ENCODE data around the gene IFT122.
"Not testable (repeated sequence)": the region's sequence is repeated elsewhere in the genome, so short reads cannot be mapped to it uniquely, and the experiment has no call there.

Gene IFT122

DNA sequence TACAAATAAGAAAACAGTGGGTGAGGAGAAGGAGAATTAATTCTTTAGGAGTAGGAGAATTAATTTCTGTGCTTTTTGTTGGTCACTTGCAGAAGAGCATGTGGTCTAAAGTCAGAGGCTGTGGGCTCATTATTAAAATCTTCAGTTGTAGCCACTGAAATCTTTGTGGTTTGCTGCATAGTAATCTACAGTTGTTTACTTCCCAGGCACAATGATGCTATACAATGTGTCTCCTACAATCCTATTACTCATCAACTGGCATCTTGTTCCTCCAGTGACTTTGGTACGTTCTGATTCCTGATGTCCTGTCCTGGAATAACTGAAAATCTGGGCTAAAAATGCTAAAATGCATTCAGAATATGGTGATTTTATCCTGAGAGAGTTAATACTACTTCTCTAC is 21.0 kb downstream of the IFT122 start:
- no peaks in the 10 kb centered on the region for H3K27me3 Mint-ChIP-seq
- intact Hi-C loops (cut with micrococcal nuclease), result no loop called here
- H3K4me1 Mint-ChIP-seq (ENCODE audit: low read depth), result peaks cover 5% of the 10 kb centered on the region
- no peak overlapping the region for H3K27ac Mint-ChIP-seq
- no peak overlapping the region for H3K4me3 Mint-ChIP-seq
- peaks cover 32% of the 10 kb centered on the region for H3K36me3 Mint-ChIP-seq (ENCODE audit: low read depth)
- no peaks in the 10 kb centered on the region for H3K9me3 Mint-ChIP-seq

DNA sequence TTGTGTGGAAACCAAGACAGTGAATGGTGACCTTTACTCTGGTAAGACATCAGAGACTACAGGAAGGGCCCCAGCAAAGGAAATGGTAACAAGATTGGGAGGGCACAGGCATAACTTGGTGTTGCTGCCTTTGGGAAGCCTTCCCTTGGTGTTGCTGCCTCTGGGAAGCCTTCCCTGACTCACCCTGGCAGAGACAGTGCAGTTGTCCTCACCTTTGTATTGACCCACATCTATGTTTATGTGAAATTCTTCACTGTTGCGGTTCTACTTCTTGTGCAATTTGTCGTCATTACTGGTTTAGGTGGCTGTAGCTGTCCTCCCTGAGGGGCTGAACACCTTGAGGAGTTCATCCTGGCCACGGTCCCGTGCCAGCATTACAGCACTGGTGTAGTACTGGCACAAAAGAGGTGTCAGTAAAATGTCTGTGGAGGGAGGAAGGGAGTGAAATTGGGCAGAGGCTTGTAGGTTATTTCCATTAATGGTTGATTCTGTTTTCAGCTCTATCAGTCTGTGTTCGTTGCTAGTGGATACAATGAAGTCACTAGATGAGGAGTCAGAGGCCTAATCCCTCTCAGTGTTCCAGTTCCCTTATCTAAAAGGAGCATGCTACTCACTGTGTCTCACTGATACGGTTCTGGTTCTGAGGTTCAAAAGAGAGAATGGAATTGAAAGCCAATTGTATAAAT is 21.6 kb downstream of the IFT122 start:
- Mint-ChIP-seq H3K4me1 (ENCODE audit: low read depth) (peaks cover 5% of the 10 kb centered on the region), H3K27ac (no peak overlapping the region), H3K27me3 (no peaks in the 10 kb centered on the region)

DNA sequence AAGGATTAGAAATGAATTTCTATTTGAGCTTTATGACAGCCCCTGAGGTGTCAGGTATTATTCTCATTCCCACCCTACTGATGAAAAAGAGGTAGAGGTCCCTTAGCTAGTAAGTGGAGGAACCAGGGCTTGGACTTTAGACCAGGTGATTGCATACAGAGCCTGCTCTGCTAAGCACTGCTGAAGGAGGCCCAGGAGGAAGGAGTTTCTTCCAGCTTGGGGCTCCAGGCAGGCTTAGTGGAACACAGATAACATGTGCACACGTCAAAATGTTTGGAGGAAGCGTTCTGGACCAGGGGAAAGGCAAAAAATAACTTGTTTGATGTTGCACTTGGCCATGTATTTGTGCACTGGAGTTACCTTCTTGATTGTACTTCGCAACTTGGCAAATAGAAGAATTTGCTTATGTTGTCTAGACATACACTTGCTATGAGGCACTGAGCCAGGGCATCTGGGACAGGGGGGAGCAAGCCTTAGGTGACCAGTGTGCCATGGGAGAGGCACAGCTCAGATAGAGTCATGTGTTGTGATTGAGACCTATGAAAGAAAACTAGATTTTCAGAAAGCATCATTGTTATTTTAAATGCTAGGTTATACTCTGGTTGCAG is 22.4 kb downstream of the IFT122 start:
- peaks cover 5% of the 10 kb centered on the region for H3K4me1 Mint-ChIP-seq (ENCODE audit: low read depth)
- intact Hi-C loops (cut with micrococcal nuclease), result no loop called here
- H3K27me3 Mint-ChIP-seq, result no peaks in the 10 kb centered on the region
- no peak overlapping the region for H3K27ac Mint-ChIP-seq
- H3K4me3 Mint-ChIP-seq, result no peak overlapping the region
- no peaks in the 10 kb centered on the region for H3K9me3 Mint-ChIP-seq
- H3K36me3 Mint-ChIP-seq (ENCODE audit: low read depth), result peaks cover 35% of the 10 kb centered on the region

More for the DNA sequence above, 21.6 kb downstream of the IFT122 start:
- Mint-ChIP-seq H3K4me3 (no peak overlapping the region), H3K9me3 (no peaks in the 10 kb centered on the region), H3K36me3 (ENCODE audit: low read depth) (peaks cover 32% of the 10 kb centered on the region)
- intact Hi-C loops (cut with micrococcal nuclease), result no loop called here

DNA sequence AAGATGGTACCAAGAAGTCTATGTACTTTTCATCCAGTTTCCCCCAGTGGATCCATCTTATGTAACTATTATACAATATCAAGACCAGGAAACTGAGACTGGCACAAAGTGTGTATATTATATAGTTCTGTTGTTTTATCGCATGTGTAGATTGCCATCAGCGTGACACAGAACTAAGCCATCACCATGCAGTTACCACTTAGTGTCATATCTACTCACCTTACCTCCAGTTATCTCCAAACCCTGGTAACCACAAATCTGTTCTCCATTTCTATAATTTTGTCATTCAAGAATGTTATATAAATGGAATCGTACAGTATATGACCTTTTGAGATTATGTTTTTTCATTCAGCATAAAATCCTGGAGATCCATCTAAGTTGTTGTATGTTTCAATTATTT is 23.1 kb downstream of the IFT122 start:
- intact Hi-C loops (cut with micrococcal nuclease), result no loop called here
- no peak overlapping the region for H3K27ac Mint-ChIP-seq
- peaks cover 5% of the 10 kb centered on the region for H3K4me1 Mint-ChIP-seq (ENCODE audit: low read depth)
- no peaks in the 10 kb centered on the region for H3K27me3 Mint-ChIP-seq
- H3K4me3 Mint-ChIP-seq, result no peak overlapping the region
- no peaks in the 10 kb centered on the region for H3K9me3 Mint-ChIP-seq
- H3K36me3 Mint-ChIP-seq (ENCODE audit: low read depth), result peaks cover 38% of the 10 kb centered on the region

DNA sequence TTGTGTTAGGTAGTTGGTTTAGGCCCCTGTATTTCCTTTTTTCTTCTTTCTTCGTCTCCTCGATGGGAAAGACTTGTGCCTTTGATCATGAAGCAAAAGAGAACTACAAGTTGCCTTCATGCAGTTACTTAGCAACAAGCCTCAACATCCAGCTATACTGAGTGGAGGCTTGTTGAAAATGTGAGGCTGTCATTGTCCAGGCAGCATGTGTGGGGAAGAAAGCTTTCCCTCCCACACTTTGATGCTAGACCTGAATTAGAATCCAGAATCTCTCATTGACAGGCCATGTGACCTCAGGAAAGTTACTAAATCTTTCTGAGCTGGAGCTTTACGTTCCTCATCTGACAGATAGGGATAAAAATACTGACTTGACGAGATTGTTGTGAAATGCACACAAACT is 23.7 kb downstream of the IFT122 start:
- H3K9me3 Mint-ChIP-seq, result no peaks in the 10 kb centered on the region
- intact Hi-C loops (cut with micrococcal nuclease), result no loop called here
- peaks cover 35% of the 10 kb centered on the region for H3K36me3 Mint-ChIP-seq (ENCODE audit: low read depth)
- H3K27ac Mint-ChIP-seq, result no peak overlapping the region
- no peaks in the 10 kb centered on the region for H3K27me3 Mint-ChIP-seq
- H3K4me3 Mint-ChIP-seq, result no peak overlapping the region
- peaks cover 5% of the 10 kb centered on the region for H3K4me1 Mint-ChIP-seq (ENCODE audit: low read depth)

DNA sequence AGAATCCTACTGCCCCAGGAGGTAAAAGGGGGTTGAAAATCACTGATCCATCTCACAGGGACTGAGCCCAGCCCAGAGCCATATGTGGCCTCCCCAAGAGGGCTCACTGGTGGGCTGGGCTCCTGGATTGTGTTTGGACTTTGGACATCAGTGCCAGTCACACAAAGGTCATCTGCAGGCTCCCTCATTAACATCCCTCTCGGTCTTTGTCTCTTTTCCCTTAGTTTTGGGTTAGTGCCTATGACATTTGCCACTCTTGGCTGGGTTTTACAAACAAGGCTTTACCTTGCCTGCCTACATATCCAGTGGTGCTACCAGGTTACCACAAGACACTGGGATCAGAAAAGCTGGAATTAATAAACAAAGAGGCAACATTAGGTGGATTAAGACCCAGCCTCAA is 27.9 kb downstream of the IFT122 start:
- no peaks in the 10 kb centered on the region for H3K9me3 Mint-ChIP-seq
- H3K4me3 Mint-ChIP-seq, result no peak overlapping the region
- H3K27me3 Mint-ChIP-seq, result no peaks in the 10 kb centered on the region
- intact Hi-C loops (cut with micrococcal nuclease), result no loop called here
- H3K4me1 Mint-ChIP-seq (ENCODE audit: low read depth), result no peaks in the 10 kb centered on the region
- H3K36me3 Mint-ChIP-seq (ENCODE audit: low read depth), result peaks cover 30% of the 10 kb centered on the region
- no peak overlapping the region for H3K27ac Mint-ChIP-seq

DNA sequence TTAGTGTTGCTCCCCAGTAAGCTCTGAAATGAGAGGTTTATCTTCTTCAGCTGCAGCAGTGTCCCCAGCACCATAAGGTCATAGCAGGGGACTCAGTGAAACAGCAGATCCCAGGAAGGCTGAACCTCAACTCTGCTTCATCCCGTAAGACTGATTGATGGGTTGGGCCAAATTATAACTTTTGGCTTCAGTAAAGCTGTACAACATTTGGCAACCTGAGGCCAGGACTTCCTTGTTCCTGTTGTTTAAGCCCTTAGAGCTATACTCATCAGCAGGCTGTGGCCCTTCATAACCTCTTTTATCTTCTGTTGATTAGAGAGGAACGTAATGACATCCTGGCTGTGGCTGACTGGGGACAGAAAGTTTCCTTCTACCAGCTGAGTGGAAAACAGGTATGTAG is 29.0 kb downstream of the IFT122 start:
- intact Hi-C loops (cut with micrococcal nuclease), result no loop called here
- Mint-ChIP-seq H3K36me3 (ENCODE audit: low read depth) (peaks cover 31% of the 10 kb centered on the region), H3K27me3 (no peaks in the 10 kb centered on the region), H3K27ac (no peak overlapping the region), H3K4me3 (no peak overlapping the region), H3K4me1 (ENCODE audit: low read depth) (peaks cover 6% of the 10 kb centered on the region), H3K9me3 (no peaks in the 10 kb centered on the region)

DNA sequence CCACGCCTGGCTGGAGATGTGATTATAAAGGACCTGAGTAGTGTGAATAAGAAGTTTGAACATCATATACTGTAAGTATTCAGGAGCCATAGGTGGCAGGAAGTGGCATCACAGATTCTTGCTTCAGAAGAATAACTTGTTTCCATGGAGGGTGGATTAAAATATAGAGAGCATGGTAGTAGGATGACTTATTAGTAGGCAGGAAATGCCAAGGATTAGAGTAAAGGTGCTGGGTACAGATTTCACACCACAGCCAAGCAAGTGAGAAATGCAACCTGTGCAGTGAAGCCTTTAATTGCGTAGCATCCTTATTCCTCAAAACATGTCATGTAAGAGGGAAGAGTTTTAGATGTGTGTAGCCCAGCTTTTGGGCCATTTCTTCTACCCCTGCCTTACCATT is 30.8 kb downstream of the IFT122 start:
- Mint-ChIP-seq H3K27me3 (no peaks in the 10 kb centered on the region), H3K27ac (no peak overlapping the region), H3K36me3 (ENCODE audit: low read depth) (peaks cover 22% of the 10 kb centered on the region), H3K4me3 (no peak overlapping the region), H3K4me1 (ENCODE audit: low read depth) (peaks cover 6% of the 10 kb centered on the region), H3K9me3 (no peaks in the 10 kb centered on the region)
- intact Hi-C loops (cut with micrococcal nuclease), result no loop called here

DNA sequence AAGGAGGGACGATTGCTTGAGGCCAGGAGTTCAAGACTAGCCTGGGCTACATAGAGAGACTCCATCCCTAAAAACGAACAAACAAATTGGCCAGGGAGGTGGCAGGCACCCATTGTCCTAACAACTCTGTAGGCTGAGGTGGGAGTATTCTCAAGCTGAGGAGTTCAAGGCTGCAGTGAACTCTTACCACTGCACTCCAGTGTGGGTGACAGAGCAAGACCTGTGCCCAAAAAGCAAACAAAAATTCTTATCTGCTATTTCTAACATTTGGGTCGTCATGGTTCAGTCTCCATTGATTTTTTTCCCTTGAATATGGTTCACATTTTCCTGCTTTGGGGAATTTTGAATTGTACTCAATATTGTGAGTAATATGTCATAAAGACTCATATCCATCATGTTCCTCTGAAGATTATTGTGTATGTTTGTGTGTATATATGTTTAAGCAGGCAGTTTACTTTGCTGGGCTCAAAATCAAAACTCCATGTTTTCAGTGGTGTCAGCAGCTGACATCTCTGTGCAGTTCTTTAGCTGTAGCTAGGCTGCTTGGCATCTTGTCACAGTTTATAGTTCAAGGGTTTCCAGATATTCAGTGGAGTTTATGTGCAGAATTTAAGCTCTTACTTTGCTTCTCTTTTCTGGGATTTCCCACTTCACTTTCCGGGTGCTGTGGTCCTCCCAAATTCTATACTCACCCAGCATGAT is 33.2 kb downstream of the IFT122 start:
- Mint-ChIP-seq H3K4me1 (ENCODE audit: low read depth) (peaks cover 6% of the 10 kb centered on the region), H3K27me3 (no peaks in the 10 kb centered on the region), H3K36me3 (ENCODE audit: low read depth) (peaks cover 34% of the 10 kb centered on the region), H3K9me3 (no peaks in the 10 kb centered on the region), H3K4me3 (no peak overlapping the region), H3K27ac (no peak overlapping the region)
- intact Hi-C loops (cut with micrococcal nuclease), result no loop called here

DNA sequence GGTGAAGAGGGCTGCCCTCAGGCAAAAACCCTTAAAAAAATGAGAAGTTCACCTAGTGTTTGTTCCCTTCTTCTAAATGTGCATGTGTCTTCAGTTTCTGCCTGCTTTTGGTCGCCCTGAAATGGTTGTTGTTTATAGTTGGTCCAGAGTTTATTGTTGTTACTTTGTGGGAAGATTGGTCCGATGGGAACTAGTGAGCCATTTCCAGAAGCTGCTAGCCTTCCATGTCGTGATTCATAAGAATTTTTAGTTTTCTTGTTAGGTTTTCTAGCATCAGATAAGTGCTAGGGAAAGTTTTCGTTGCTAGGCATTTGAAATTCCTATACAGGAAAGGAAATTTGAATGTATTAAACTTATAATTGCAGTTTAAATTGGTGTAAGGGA is 33.7 kb downstream of the IFT122 start:
- Mint-ChIP-seq H3K27me3 (no peaks in the 10 kb centered on the region), H3K4me3 (no peak overlapping the region), H3K36me3 (ENCODE audit: low read depth) (peaks cover 34% of the 10 kb centered on the region), H3K4me1 (ENCODE audit: low read depth) (peaks cover 6% of the 10 kb centered on the region), H3K9me3 (no peaks in the 10 kb centered on the region), H3K27ac (no peak overlapping the region)
- intact Hi-C loops (cut with micrococcal nuclease), result no loop called here

DNA sequence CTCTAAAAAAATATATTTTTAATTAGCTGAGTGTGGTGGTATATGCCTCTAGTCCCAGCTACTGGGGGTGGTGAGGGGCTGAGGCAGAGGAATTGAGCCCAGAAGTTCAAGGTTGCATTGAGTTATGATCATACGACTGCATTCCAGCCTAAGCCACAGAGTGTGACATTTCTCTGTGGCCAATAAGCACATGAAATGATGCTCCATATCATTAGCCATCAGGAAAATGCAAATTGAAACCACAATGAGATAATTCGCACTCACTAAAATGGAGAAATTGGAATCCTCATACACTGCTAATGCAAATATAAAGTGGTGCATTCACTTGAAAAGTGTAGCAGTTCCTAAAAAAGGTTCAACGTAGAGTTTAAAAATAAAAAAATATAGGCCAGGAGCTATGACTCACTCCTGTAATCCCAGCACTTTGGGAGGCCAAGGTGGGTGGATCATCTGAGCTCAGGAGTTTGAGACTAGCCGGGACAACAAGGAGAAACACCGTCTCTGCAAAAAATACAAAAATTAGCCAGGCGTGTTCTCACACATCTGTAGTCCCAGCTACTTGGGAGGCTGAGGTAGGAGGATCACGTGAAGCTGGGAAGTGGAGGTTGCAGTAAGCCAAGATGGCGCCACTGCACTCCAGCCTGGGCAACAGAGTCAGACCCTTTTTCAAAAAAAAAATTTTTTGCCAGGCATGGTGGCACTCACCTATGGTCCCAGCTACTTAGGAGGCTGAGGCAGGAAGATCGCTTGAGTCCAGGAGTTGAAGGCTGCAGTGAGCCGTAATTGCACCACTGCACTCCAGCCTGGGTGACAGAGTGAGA is 35.2 kb downstream of the IFT122 start:
- Mint-ChIP-seq H3K27ac (no peak overlapping the region), H3K9me3 (no peaks in the 10 kb centered on the region), H3K27me3 (no peaks in the 10 kb centered on the region), H3K4me1 (ENCODE audit: low read depth) (peaks cover 6% of the 10 kb centered on the region), H3K4me3 (no peak overlapping the region), H3K36me3 (ENCODE audit: low read depth) (peaks cover 36% of the 10 kb centered on the region)
- intact Hi-C loops (cut with micrococcal nuclease), result no loop called here

DNA sequence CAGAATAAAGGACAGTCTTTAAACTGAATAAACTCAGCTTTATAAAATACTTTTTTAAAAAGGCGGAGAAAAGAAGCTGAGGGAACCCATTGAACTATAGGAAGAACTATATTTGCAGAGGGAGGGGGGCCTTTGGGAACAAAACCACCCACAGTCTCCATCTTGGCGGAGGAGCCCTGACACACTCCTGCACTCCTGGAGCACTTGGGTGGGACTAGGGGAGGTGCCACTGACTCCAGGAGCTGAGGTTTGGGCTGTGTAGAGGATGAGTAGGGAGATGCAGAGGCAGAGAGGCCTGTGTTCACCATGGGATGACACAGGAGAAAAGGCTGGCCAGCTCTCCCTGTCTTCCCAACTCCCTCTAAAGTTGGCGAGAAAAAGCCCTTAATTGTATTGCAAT is 35.8 kb downstream of the IFT122 start:
- intact Hi-C loops (cut with micrococcal nuclease), result no loop called here
- H3K4me3 Mint-ChIP-seq, result no peak overlapping the region
- H3K36me3 Mint-ChIP-seq (ENCODE audit: low read depth), result peaks cover 41% of the 10 kb centered on the region
- H3K9me3 Mint-ChIP-seq, result no peaks in the 10 kb centered on the region
- H3K4me1 Mint-ChIP-seq (ENCODE audit: low read depth), result peaks cover 6% of the 10 kb centered on the region
- H3K27ac Mint-ChIP-seq, result no peak overlapping the region
- H3K27me3 Mint-ChIP-seq, result no peaks in the 10 kb centered on the region

DNA sequence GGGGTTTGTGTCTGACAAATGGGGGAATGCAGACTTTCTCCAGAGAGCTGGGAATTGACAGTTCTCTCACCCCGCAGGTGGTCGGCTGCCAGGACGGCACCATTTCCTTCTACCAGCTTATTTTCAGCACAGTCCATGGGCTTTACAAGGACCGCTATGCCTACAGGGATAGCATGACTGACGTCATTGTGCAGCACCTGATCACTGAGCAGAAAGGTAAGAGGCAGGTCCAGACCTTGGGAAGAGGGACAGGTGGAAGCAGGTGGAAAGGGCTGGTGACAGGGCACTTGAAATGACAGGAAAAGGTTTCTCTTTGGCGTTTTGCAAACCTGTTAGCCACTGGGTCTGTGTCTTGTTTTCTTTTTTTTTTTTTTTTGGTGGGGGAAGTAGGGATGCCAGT is 36.6 kb downstream of the IFT122 start:
- Mint-ChIP-seq H3K4me3 (no peak overlapping the region), H3K27me3 (no peaks in the 10 kb centered on the region), H3K27ac (no peak overlapping the region), H3K4me1 (ENCODE audit: low read depth) (peaks cover 6% of the 10 kb centered on the region), H3K9me3 (no peaks in the 10 kb centered on the region), H3K36me3 (ENCODE audit: low read depth) (peaks cover 47% of the 10 kb centered on the region)
- intact Hi-C loops (cut with micrococcal nuclease), result no loop called here

DNA sequence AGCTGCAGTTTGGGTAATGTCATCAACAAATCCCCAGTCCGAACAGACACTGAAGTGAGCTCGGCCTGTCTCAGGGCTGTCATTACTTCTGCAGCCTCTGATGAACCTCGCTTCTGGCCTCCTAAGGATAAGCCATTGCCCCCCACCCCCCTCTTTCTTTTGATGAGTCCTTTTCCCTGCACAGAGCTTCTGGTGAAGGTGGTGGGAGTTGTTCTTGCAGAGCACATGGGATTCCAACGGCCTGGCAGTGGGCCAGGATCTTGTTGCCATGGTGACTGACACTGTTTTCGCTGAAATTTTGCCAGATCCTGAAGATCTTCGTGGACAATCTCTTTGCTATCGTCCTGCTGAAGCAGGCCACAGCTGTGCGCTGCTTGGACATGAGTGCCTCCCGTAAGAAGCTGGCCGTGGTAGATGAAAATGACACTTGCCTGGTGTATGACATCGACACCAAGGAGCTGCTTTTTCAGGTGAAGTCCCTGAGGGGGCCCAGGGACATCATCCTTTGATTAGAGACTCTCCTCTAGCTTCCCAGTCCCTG is 41.3 kb downstream of the IFT122 start:
- H3K4me3 Mint-ChIP-seq; H3K9me3 Mint-ChIP-seq; H3K27me3 Mint-ChIP-seq; H3K27ac Mint-ChIP-seq; intact Hi-C loops (cut with micrococcal nuclease): not testable (repeated sequence)
- peaks cover 56% of the 10 kb centered on the region for H3K36me3 Mint-ChIP-seq (ENCODE audit: low read depth)
- peaks cover 20% of the 10 kb centered on the region for H3K4me1 Mint-ChIP-seq (ENCODE audit: low read depth)

Measured in dendritic cell treated with granulocyte-macrophage colony-stimulating factor and Interleukin-4, amounts not matched to agents 40 ng/mL and 50 ng/mL, for 4 days (primary cell).